Measurements from ENCODE around the gene ADCY9.

GRCh38 chr16:3980253-3981111 is 135.8 kb downstream of the ADCY9 start:
- TF ChIP-seq CTCF (IDR thresholded peaks at IDR 0.05; ENCODE audit: insufficient read depth, low read depth, low read length) = no peak
- no peak for TF ChIP-seq EZH2 (IDR thresholded peaks at IDR 0.05; ENCODE audit: insufficient read depth, low read length)

Data from astrocyte (in vitro differentiated cells and primary cell).